ENCODE data around the gene MAJIN. TPM values are rescaled to one million over a fixed set of nuclear protein-coding genes. Genes with fewer than 3 reads are reported as not detected.

MAJIN gene
- total and polyA plus RNA-seq, 9 of the 15 experiments (the other 6 are each of a cell fraction or from before 2014, with no cell fraction given): 0.17 to 0.83 (median 0.24) TPM; not detected in 2

DNA sequence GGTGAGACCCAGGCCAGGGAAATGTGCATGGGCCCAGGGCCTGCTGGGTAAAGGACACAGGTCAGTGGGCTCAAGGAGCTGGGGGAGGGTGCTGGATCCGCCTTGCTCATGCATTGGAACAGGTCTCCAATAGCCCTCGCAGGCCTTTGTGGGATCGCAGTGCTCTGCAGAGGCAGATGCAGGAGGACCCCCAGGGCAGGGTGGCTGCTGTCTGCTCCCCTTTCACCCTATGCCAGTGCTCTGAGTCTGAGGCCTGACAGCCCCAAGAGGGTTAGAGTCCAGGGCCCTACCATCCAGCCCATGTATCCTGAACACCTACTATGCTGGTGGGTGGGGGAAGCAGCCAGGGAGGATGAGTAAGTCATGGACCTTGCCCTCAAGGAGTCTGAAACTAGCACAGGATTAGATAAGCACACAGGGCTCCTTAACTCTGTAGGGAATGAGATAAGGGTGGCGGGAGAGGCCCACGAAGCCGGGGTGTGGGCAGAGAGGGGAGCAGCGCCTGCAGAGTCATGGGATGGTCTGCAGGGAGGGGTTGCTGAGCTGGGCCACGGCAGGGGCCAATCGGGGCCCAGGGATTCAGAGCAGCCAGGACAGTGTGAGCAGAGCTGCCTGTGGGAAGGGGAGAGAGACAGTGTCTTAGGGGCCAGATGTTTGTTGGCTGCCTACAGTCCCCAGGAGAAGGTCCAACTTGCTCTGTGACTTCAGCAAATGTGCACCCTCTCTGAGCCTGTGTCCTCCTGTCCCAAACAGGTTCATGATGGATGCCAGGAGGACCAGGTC lies 83.0 kb downstream of the MAJIN start (continued):
- TF ChIP-seq, protein P1, sequence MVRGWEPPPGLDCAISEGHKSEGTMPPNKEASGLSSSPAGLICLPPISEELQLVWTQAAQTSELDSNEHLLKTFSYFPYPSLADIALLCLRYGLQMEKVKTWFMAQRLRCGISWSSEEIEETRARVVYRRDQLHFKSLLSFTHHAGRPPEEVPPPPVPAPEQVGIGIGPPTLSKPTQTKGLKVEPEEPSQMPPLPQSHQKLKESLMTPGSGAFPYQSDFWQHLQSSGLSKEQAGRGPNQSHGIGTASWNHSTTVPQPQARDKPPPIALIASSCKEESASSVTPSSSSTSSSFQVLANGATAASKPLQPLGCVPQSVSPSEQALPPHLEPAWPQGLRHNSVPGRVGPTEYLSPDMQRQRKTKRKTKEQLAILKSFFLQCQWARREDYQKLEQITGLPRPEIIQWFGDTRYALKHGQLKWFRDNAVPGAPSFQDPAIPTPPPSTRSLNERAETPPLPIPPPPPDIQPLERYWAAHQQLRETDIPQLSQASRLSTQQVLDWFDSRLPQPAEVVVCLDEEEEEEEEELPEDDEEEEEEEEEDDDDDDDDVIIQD (CRISPR knock-in tag; IDR thresholded peaks at IDR 0.05): no peak
- TF ChIP-seq FOXJ2 (tag; IDR thresholded peaks at IDR 0.05) (no peak), ZNF444 (CRISPR knock-in tag; IDR thresholded peaks at IDR 0.05) (no peak), GTF2E2 (tag; IDR thresholded peaks at IDR 0.05) (no peak), NEUROD1 (IDR thresholded peaks at IDR 0.05; ENCODE audit: borderline replicate concordance, low read depth, low read length, partially characterized antibody) (peak; percentile 93), ZNF146 (CRISPR knock-in tag; IDR thresholded peaks at IDR 0.05; ENCODE audit: unreplicated experiment) (no peak), ARHGAP35 (IDR thresholded peaks at IDR 0.05; ENCODE audit: partially characterized antibody) (no peak), ZNF24 (IDR thresholded peaks at IDR 0.05) (no peak), HLTF (IDR thresholded peaks at IDR 0.05) (peak; percentile 85), ZNF668 (CRISPR knock-in tag; IDR thresholded peaks at IDR 0.05) (no peak), NR1H2 (CRISPR knock-in tag; IDR thresholded peaks at IDR 0.05) (no peak; the same call in 1 of the 2 replicates), ZNF77 (CRISPR knock-in tag; IDR thresholded peaks at IDR 0.05) (no peak), U2AF2 (optimal IDR thresholded peaks at IDR 0.05; ENCODE audit: low read depth, low read length) (no peak), ZNF140 (CRISPR knock-in tag; IDR thresholded peaks at IDR 0.05) (no peak), ZFX (CRISPR knock-in tag; IDR thresholded peaks at IDR 0.05) (peak; percentile 64), L3MBTL2 (IDR thresholded peaks at IDR 0.05) (peak; percentile 73; the same call in 1 of the 2 replicates)
- TF ChIP-seq, protein P2, sequence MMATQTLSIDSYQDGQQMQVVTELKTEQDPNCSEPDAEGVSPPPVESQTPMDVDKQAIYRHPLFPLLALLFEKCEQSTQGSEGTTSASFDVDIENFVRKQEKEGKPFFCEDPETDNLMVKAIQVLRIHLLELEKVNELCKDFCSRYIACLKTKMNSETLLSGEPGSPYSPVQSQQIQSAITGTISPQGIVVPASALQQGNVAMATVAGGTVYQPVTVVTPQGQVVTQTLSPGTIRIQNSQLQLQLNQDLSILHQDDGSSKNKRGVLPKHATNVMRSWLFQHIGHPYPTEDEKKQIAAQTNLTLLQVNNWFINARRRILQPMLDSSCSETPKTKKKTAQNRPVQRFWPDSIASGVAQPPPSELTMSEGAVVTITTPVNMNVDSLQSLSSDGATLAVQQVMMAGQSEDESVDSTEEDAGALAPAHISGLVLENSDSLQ (IDR thresholded peaks at IDR 0.05): no peak
- TF ChIP-seq, protein P3, sequence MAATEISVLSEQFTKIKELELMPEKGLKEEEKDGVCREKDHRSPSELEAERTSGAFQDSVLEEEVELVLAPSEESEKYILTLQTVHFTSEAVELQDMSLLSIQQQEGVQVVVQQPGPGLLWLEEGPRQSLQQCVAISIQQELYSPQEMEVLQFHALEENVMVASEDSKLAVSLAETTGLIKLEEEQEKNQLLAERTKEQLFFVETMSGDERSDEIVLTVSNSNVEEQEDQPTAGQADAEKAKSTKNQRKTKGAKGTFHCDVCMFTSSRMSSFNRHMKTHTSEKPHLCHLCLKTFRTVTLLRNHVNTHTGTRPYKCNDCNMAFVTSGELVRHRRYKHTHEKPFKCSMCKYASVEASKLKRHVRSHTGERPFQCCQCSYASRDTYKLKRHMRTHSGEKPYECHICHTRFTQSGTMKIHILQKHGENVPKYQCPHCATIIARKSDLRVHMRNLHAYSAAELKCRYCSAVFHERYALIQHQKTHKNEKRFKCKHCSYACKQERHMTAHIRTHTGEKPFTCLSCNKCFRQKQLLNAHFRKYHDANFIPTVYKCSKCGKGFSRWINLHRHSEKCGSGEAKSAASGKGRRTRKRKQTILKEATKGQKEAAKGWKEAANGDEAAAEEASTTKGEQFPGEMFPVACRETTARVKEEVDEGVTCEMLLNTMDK (IDR thresholded peaks at IDR 0.05; ENCODE audit: borderline replicate concordance, insufficient read depth, low read depth, low read length, poor library complexity, severe bottlenecking): no peak
- TF ChIP-seq, protein P4, sequence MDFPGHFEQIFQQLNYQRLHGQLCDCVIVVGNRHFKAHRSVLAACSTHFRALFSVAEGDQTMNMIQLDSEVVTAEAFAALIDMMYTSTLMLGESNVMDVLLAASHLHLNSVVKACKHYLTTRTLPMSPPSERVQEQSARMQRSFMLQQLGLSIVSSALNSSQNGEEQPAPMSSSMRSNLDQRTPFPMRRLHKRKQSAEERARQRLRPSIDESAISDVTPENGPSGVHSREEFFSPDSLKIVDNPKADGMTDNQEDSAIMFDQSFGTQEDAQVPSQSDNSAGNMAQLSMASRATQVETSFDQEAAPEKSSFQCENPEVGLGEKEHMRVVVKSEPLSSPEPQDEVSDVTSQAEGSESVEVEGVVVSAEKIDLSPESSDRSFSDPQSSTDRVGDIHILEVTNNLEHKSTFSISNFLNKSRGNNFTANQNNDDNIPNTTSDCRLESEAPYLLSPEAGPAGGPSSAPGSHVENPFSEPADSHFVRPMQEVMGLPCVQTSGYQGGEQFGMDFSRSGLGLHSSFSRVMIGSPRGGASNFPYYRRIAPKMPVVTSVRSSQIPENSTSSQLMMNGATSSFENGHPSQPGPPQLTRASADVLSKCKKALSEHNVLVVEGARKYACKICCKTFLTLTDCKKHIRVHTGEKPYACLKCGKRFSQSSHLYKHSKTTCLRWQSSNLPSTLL (IDR thresholded peaks at IDR 0.05): no peak

Measured in K562 (cell line).